Skeletal muscle satellite cell (primary cell): ENCODE measurements around the gene KCTD3.

Experiments used
- H3K27me3 ChIP-seq: 2 replicates; pipeline ENCODE4 v1.7.0; 2013; ENCODE audit warnings: low read length; ENCODE audit not compliant: control insufficient read depth, insufficient read depth
- H3K36me3 ChIP-seq: 2 replicates; pipeline ENCODE4 v1.7.0; 2013; ENCODE audit warnings: mild to moderate bottlenecking, control low read depth, low read length; ENCODE audit not compliant: insufficient read depth
- H3K4me1 ChIP-seq: 2 replicates; pipeline ENCODE4 v1.7.0; 2013; ENCODE audit warnings: low read length; ENCODE audit not compliant: control insufficient read depth, insufficient read depth
- H3K4me2 ChIP-seq: 2 replicates; pipeline ENCODE4 v1.7.0; 2013; ENCODE audit warnings: mild to moderate bottlenecking, low read length
- H3K4me3 ChIP-seq: 2 replicates; pipeline ENCODE4 v1.7.0; 2013; ENCODE audit warnings: low read length
- H3K9ac ChIP-seq: 2 replicates; pipeline ENCODE4 v1.7.0; 2013; ENCODE audit warnings: mild to moderate bottlenecking, low read depth, low read length, moderate library complexity
- H3K9me3 ChIP-seq: replicated peaks from 2 replicates; pipeline ENCODE4 v1.7.0; 2013; ENCODE audit warnings: mild to moderate bottlenecking, control low read depth, low read length

Gene KCTD3

GRCh38 chr1:215595231-215595630, 28.1 kb downstream of the KCTD3 start:
- peaks cover 27% of the 10 kb centered on the region for H3K36me3 ChIP-seq
- H3K27me3 ChIP-seq, result no peaks in the 10 kb centered on the region
- H3K9ac ChIP-seq, result no peak overlapping the region
- peaks cover 14% of the 10 kb centered on the region for H3K4me1 ChIP-seq
- no peak overlapping the region for H3K4me2 ChIP-seq
- H3K9me3 ChIP-seq, result no peaks in the 10 kb centered on the region
- H3K4me3 ChIP-seq, result no peak overlapping the region

- Histone ChIP-seq H3K36me3 (peaks cover 20% of the 10 kb centered on the region), H3K9ac (no peak overlapping the region), H3K4me3 (no peak overlapping the region), H3K4me2 (no peak overlapping the region), H3K27me3 (no peaks in the 10 kb centered on the region), H3K4me1 (peaks cover 16% of the 10 kb centered on the region), H3K9me3 (no peaks in the 10 kb centered on the region)
Measured at GRCh38 chr1:215597961-215598360, 30.9 kb downstream of the KCTD3 start.

GRCh38 chr1:215599418-215600074, 32.4 kb downstream of the KCTD3 start:
- Histone ChIP-seq H3K27me3 (no peaks in the 10 kb centered on the region), H3K36me3 (peaks cover 20% of the 10 kb centered on the region), H3K4me3 (no peak overlapping the region), H3K4me1 (peaks cover 13% of the 10 kb centered on the region), H3K9me3 (no peaks in the 10 kb centered on the region), H3K4me2 (no peak overlapping the region), H3K9ac (no peak overlapping the region)

- Histone ChIP-seq H3K36me3 (peaks cover 21% of the 10 kb centered on the region), H3K9ac (no peak overlapping the region), H3K4me2 (no peak overlapping the region), H3K4me1 (peaks cover 6% of the 10 kb centered on the region), H3K4me3 (no peak overlapping the region), H3K27me3 (no peaks in the 10 kb centered on the region), H3K9me3 (no peaks in the 10 kb centered on the region)
Measured at GRCh38 chr1:215600258-215600792, 33.2 kb downstream of the KCTD3 start.

- Histone ChIP-seq H3K9me3 (no peaks in the 10 kb centered on the region), H3K4me3 (no peak overlapping the region), H3K4me1 (peaks cover 5% of the 10 kb centered on the region), H3K9ac (no peak overlapping the region), H3K4me2 (no peak overlapping the region), H3K36me3 (peaks cover 20% of the 10 kb centered on the region), H3K27me3 (no peaks in the 10 kb centered on the region)
Measured at GRCh38 chr1:215600867-215601266, 33.8 kb downstream of the KCTD3 start.

GRCh38 chr1:215601276-215601675, 34.2 kb downstream of the KCTD3 start:
- Histone ChIP-seq H3K4me1 (peaks cover 5% of the 10 kb centered on the region), H3K36me3 (peaks cover 17% of the 10 kb centered on the region), H3K9me3 (no peaks in the 10 kb centered on the region), H3K9ac (no peak overlapping the region), H3K4me3 (no peak overlapping the region), H3K4me2 (no peak overlapping the region), H3K27me3 (no peaks in the 10 kb centered on the region)

- Histone ChIP-seq H3K4me3 (no peak overlapping the region), H3K4me2 (no peak overlapping the region), H3K4me1 (peaks cover 5% of the 10 kb centered on the region), H3K9ac (no peak overlapping the region), H3K36me3 (peaks cover 16% of the 10 kb centered on the region), H3K27me3 (no peaks in the 10 kb centered on the region), H3K9me3 (no peaks in the 10 kb centered on the region)
Measured at GRCh38 chr1:215603319-215603718, 36.2 kb downstream of the KCTD3 start.

GRCh38 chr1:215605011-215605621, 38.0 kb downstream of the KCTD3 start:
- H3K4me1 ChIP-seq, result peaks cover 5% of the 10 kb centered on the region
- H3K36me3 ChIP-seq, result peaks cover 27% of the 10 kb centered on the region
- no peaks in the 10 kb centered on the region for H3K27me3 ChIP-seq
- H3K4me2 ChIP-seq, result no peak overlapping the region
- no peak overlapping the region for H3K4me3 ChIP-seq
- no peaks in the 10 kb centered on the region for H3K9me3 ChIP-seq
- H3K9ac ChIP-seq, result no peak overlapping the region

GRCh38 chr1:215606036-215606435, 38.9 kb downstream of the KCTD3 start:
- no peak overlapping the region for H3K9ac ChIP-seq
- no peaks in the 10 kb centered on the region for H3K9me3 ChIP-seq
- H3K4me1 ChIP-seq, result peaks cover 5% of the 10 kb centered on the region
- H3K27me3 ChIP-seq, result no peaks in the 10 kb centered on the region
- H3K4me2 ChIP-seq, result no peak overlapping the region
- peaks cover 33% of the 10 kb centered on the region for H3K36me3 ChIP-seq
- no peak overlapping the region for H3K4me3 ChIP-seq

GRCh38 chr1:215606564-215607168, 39.6 kb downstream of the KCTD3 start:
- Histone ChIP-seq H3K4me1 (peaks cover 5% of the 10 kb centered on the region), H3K4me2 (no peak overlapping the region), H3K27me3 (no peaks in the 10 kb centered on the region), H3K9ac (no peak overlapping the region), H3K4me3 (no peak overlapping the region), H3K36me3 (peaks cover 34% of the 10 kb centered on the region), H3K9me3 (no peaks in the 10 kb centered on the region)

- Histone ChIP-seq H3K9ac (no peak overlapping the region), H3K36me3 (peaks cover 41% of the 10 kb centered on the region), H3K4me1 (peaks cover 5% of the 10 kb centered on the region), H3K27me3 (no peaks in the 10 kb centered on the region), H3K9me3 (no peaks in the 10 kb centered on the region), H3K4me2 (no peak overlapping the region), H3K4me3 (no peak overlapping the region)
Measured at GRCh38 chr1:215607412-215607811, 40.3 kb downstream of the KCTD3 start.
